HG02623 (cell line): Measurements from ENCODE around the gene KHK.
A peak's percentile ranks its signal among the peaks of the same experiment; 100 is the strongest.

ENCODE experiments used
- ATAC-seq: cut with Tn5 transposase; IDR thresholded peaks from one replicate; pipeline ENCODE4 v1.9.1; 2021; ENCODE audit warnings: moderate library complexity; ENCODE audit not compliant: unreplicated experiment

KHK gene

DNA sequence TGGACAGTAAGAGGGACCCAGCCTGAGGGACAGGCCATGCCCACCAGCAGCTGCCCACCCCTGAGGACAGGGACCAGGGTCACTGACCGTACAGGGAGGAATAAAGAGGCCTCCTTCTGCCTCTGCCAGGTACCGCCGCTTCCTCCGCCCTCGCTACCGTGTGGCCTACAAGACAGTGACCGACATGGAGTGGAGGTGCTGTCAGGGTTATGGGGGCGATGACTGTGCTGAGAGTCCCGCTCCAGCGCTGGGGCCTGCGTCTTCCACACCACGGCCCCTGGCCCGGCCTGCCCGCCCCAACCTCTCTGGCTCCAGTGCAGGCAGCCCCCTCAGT lies 6.0 kb upstream of the KHK start:
- ATAC-seq: no peak

DNA sequence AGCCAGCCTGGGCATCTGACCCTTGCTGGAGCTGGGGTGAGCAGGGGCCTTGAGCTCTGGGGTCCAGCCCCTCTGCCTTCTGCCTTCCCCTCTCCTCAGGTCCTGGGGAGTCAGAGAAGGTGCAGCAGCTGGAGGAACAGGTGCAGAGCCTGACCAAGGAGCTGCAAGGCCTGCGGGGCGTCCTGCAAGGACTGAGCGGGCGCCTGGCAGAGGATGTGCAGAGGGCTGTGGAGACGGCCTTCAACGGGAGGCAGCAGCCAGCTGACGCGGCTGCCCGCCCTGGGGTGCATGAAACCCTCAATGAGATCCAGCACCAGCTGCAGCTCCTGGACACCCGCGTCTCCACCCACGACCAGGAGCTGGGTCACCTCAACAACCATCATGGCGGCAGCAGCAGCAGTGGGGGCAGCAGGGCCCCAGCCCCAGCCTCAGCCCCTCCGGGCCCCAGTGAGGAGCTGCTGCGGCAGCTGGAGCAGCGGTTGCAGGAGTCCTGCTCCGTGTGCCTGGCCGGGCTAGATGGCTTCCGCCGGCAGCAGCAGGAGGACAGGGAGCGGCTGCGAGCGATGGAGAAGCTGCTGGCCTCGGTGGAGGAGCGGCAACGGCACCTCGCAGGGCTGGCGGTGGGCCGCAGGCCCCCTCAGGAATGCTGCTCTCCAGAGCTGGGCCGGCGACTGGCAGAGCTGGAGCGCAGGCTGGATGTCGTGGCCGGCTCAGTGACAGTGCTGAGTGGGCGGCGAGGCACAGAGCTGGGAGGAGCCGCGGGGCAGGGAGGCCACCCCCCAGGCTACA lies 4.4 kb upstream of the KHK start:
- ATAC-seq: no peak

DNA sequence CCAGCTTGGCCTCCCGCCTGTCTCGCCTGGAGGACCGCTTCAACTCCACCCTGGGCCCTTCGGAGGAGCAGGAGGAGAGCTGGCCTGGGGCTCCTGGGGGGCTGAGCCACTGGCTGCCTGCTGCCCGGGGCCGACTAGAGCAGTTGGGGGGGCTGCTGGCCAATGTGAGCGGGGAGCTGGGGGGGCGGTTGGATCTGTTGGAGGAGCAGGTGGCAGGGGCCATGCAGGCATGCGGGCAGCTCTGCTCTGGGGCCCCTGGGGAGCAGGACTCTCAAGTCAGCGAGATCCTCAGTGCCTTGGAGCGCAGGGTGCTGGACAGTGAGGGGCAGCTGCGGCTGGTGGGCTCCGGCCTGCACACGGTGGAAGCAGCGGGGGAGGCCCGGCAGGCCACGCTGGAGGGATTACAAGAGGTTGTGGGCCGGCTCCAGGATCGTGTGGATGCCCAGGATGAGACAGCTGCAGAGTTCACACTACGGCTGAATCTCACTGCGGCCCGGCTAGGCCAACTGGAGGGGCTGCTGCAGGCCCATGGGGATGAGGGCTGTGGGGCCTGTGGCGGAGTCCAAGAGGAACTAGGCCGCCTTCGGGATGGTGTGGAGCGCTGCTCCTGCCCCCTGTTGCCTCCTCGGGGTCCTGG lies 3.7 kb upstream of the KHK start:
- ATAC-seq: no peak

DNA sequence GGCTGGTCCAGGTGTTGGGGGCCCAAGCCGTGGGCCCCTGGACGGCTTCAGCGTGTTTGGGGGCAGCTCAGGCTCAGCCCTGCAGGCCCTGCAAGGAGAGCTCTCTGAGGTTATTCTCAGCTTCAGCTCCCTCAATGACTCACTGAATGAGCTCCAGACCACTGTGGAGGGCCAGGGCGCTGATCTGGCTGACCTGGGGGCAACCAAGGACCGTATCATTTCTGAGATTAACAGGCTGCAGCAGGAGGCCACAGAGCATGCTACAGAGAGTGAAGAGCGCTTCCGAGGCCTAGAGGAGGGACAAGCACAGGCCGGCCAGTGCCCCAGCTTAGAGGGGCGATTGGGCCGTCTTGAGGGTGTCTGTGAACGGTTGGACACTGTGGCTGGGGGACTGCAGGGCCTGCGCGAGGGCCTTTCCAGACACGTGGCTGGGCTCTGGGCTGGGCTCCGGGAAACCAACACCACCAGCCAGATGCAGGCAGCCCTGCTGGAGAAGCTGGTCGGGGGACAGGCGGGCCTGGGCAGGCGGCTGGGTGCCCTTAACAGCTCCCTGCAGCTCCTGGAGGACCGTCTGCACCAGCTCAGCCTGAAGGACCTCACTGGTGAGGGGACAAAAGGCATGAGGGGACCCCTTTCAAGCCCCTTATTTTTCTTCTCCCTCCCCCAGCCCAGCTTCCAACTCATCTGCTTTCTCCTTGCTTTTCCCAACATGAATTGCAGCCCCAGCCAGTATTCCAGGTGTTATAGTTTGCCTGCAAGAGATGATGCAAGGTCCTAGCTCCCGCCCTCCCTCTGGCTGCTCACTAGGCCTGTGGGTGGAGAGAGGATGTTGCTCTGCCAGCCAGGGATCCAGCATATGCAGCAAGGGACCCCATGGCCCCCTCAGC lies 2.9 kb upstream of the KHK start:
- ATAC-seq: no peak

DNA sequence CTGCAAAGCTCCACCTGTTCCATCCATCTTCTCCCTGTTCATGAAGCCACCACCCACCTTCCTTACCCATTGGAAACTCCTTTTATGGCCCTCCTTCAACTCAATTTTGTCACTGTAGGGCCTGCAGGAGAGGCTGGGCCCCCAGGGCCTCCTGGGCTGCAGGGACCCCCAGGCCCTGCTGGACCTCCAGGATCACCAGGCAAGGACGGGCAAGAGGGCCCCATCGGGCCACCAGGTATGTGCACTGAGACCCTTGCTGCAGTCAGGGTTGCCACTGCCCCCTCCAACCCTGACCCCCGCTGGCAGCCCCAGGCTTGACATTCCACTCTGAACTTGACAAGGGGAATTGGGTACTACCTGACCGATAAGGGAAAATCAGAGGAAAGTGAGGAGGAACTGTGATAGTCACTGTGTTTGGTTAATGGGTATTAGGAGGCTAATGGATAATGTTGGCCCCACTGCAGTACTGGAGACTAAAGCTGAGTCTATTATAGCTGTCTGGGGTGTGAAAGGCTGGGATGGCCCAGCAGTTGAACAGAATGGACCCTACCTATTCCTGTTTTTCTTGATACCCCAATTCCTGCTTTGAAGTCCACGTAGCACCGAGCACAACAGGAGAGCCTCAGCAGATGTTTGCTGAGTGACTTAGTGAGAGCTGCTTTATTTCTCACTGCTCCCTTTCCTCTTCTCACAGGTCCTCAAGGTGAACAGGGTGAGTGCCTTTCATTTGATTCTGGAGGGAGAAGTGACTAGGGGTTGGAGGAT lies 2.1 kb upstream of the KHK start:
- ATAC-seq: no peak

DNA sequence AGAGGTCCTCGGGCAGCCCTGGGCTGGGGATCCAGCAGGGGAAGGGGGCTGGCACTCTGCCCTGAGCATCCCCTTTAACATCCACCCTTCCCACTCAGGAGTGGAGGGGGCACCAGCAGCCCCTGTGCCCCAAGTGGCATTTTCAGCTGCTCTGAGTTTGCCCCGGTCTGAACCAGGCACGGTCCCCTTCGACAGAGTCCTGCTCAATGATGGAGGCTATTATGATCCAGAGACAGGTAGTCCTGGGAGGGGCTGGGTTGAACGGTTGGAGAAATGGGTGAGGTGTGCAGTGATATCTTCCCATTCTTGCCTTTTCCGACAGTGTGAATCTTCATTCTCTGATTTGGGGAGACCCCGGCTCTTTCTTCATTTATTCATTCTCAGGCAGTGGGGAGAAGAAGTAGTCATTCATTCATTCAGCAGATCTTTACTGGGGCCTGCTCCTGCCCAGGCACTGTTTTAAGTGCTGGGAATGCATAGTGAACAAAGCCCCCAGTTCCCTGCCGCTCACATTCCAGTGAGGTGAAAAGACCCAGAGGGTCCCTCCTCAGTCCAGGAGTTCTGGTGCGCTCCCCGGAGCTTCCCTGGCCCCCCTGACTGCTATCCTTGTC lies 1.4 kb upstream of the KHK start:
- ATAC-seq: no peak

DNA sequence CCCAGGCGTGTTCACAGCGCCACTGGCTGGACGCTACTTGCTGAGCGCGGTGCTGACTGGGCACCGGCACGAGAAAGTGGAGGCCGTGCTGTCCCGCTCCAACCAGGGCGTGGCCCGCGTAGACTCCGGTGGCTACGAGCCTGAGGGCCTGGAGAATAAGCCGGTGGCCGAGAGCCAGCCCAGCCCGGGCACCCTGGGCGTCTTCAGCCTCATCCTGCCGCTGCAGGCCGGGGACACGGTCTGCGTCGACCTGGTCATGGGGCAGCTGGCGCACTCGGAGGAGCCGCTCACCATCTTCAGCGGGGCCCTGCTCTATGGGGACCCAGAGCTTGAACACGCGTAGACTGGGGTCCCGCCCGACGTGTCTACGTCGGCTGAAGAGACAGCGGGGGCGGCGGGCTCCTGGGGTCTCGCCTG lies 891 bp upstream of the KHK start:
- peak; percentile 1 for ATAC-seq

DNA sequence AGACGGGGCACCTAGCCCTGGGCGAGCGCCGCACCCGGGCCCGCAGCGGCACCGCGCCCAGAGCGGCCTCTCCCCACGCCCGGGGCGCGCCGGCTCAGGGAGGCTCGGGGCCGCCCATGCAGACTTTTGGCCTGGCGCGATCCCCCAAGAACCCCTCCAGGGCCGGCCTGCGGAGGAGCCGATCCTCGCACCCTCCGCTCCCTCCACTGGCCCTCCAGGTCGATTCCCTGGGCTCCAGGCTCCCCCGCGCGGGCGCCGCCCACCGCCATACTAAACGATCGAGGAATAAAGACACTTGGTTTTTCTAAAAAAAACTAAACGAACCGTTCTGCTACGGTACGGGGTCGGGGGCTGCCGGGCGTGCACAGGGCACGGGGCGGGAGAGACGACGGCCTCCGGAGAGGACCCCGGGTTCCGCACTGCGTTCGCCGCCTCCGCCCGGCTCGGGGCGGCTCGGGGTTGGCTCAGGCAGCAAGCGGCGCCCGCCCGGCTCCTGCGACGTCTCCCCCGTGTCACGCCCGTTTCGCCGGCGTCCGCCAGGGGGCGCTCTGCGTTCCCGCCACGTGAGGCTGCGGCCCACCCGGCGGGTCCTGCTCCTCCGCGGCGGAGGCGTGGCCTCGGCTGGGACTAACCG lies 365 bp upstream of the KHK start:
- peak; percentile 80 for ATAC-seq

DNA sequence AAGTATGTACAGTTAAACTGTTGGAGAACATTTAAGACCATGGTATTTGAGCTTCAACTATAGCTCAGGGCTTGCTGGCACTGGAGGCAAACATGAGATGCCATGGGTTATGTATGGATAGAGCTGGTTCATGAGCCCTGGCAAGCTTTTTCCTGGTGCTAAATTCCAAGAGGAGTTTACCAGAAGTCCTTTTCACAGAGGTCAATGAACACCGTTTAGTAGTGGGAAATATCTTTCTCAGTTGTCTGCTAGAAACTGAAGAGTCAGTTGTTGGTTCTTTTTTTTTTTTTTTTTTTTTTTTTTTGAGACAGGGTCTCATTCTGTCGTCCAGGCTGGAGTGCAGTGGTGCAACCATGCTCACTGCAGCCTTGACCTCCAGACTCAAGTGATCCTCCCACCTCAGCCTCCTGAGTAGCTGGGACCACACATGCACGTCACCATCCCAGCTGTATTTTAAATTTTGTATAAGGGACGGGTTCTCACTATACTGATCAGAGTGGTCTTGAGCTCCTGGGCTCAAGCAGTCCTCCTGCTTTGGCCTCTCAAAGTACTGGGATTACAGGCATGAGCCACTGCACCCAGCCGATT lies 1.3 kb downstream of the KHK start:
- ATAC-seq: no peak

DNA sequence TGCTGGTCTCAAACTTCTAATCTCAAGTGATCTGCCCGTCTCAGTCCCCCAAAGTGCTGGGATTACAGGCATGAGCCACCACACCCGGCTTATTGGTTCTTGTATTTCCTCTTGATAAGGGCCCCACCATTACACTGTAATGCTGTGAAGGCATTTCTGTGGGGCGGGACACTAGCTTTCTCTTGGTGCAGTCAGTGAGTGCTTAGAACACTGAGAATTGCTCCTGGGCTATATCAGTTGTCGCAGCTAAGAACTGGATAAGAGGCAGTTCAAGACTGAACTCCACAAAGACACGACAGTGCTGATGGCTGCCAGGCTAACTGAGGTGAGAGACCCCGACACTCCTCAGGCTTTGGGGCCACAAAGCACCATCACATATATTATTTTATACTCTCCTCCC lies 2.1 kb downstream of the KHK start:
- ATAC-seq: no peak

DNA sequence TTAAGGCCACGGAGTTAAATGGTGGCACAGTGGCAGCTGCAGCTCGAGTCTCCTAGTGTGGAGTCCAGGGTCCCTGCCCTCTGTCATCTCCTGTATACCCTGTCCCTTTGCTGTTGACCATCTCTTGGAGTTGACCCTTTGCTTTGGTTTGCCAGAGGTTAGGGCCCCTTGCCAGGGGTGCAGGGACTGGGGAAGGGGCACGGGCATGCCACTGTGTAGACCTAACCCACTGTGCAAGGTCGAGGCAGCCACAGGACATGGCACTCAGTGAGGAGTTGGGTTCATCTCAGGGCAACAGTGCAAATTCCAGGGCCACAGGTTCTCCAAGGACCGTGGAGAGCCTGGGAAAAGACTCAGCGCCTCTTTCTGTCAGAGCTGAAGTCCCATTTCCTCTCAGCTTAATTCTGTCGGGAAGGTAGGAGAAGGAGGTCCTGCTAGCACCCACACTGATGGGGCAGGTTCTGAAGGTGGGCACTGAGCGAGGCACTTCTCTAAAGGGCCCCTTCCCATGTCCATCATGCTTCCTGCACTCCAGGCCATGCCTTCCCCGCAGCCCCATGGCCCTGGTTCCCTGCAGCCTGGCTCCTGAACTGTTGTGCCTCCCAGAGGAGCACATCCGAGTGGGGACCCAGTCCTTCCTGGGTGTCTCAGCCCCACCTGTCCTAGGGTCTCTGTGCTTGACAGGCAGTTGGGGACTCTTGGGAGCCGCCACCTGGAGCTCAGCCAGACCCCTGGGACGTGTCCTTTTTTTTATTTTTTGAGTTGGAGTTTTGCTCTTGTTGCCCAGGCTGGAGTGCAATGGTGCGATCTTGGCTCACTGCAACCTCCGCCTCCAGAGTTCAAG lies 2.8 kb downstream of the KHK start:
- no peak for ATAC-seq

DNA sequence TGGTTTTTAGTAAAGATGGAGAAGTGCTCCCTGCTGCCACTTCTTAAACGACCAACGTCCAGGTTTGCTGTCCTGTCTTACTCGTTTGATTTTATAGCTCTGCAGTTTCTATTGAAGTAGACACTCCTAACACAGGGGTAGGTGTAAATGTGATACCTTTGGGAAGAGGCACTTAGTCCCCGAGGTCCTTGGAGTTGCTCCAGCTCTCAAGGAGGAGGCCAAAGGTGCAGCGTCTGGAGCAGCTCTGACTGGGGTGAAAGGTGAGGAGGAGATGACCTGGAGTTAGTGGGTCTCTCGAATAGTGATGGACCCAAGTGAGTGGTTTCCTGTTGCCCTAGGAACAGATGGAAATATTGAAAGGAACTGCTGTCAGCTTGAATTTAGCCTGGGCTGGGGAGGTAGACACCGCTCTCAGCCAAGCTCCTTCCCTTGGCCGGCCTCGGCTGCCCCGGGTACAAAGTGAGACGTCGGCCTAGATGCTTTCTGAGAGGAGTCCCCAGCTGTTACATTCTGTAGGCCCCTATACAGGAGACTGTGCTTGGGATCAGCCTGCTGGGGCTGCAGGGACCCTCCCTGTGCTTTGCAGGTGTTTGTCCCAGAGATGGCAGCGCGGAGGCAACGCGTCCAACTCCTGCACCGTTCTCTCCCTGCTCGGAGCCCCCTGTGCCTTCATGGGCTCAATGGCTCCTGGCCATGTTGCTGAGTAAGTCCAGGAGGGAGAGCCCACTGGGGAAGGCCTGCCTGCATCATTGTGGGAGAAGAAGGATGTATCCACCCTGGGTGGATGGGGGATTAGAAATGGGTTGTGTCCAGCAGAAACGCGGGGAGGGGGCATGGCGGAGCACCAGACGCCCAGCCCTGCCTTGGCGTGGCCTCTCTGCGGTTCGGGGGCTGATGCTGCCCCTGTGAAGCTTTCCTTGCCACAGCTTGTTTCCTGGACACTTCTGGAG lies 5.4 kb downstream of the KHK start:
- ATAC-seq: no peak

DNA sequence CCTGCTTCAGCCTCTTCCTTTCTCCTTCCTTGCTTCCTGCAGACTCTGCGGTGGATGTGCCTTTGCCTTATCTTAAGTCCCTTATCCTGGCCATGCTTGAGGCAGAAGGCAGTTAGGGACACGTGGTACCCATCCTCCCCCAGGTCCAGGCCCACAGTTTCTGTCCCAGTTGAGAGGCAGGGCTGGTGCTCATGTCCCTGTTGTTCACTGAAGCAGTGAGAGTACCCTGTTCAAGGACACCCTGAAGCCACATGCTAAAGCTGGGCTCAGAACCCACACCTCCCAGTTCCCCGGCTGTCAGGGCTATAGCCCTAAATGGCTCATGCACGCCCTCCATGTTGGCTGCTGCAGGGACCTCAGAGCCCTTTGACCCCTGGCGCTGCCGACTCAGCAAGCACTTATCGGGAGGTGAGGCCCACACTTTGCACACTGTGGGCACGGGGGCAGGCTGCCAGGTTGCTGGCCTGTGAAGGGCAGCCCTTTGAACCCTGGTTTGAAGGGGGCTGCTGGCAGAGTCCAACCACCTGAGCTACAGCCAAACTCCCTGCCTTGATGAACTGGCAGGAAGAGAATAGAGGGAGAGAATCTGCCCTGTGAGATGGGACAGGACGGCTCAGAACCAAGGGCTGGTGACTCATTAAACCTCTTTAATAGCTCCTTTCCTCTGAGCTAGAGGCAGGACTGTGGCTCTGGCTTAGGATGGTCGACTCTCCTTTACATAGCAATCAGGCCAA lies 6.3 kb downstream of the KHK start:
- no peak for ATAC-seq

DNA sequence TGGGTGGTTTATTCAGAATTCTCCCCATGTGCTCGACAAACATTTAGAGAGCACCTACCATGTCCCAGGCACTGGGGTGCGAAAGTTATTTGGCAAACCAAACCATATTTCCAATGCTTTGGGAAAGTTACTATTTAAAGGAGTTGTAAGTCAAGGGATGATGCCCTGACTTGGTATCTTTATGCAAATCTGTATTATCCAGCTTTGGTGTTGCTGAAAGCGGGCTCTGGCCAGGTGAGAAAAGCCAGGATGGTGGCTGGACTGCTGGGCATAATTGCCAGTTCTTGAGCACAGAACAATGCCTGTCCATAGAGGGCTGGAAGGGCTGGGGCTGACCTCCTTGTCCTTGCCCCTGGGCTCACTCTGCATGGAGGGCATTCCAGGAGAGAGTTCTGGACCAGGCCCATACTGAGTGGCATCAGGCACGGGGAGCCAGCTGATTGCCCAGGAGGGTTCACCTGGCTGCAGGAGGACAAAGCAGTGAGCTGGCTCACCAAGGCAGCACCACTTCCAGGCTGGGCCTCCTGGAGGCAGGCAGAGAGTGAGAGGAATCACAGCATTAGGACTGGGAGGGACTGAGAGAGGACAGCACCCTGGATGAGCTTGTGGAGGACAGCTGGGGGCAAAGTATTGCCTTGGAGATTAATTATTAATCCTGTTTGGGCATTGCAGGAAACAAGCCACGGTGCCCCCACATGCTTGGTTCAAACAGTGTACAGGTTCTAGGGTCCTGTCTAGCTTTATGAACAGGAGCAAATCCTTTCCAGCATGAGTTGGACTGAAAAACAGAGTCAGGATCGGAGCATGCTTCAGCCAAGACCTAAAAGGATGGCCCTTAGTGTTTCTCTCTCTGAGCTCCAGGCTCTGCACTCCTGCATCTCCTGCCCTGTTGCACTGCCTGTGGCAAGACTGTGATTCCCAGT lies 7.1 kb downstream of the KHK start:
- ATAC-seq: no peak

DNA sequence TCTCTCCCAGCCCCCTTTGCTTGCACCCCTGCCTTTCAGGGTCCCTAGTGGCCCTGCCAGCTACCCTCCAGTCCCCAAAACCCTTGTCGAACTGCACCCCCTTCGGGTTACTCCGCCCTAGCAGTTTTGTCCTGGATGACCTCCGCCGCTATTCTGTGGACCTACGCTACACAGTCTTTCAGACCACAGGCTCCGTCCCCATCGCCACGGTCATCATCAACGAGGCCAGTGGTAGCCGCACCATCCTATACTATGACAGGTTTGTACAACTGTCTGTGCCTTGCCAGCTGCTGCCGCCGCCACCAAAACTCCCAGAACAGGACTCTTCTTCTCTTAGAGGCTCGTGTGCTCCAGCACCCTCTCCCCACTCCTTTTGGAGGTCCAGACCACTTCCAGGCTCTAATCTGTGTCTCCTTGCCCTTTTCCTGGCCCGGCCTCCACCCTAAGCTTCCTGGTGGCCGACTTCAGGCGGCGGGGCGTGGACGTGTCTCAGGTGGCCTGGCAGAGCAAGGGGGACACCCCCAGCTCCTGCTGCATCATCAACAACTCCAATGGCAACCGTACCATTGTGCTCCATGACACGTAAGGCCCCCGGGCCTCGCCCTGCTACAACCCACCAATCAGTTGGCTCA lies 7.9 kb downstream of the KHK start:
- ATAC-seq: no peak

DNA sequence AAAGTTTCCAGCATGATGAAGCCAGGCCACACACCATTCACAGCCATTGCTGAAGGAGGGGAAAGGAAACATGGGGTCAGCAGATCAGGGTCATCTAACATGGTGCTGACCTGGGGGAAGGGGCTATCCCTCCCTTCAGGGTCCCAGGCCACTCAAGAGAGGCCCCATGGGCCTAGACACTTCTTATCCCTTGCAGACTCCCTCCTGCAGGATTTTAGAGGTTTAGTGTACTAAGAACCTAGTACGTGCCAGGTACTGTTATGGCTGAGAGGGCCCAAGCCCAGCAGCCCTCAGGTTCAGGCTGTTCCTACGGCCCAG lies 8.8 kb downstream of the KHK start:
- no peak for ATAC-seq
